Neural progenitor cell (in vitro differentiated cells): Measurements from ENCODE around the gene SMPDL3B.

Experiments used
- EZH2 ChIP-seq: fragments of 200-600 bp; sonication (generic); IDR thresholded peaks from 2 replicates; pipeline ENCODE4 v1.6.1; 2017; ENCODE audit warnings: antibody characterized with exemption, mild to moderate bottlenecking, moderate library complexity
- EZH2phosphoT487 ChIP-seq: fragments of 200-600 bp; sonication (generic); IDR thresholded peaks from 2 replicates; pipeline ENCODE4 v1.6.1; 2017; ENCODE audit warnings: antibody characterized with exemption
- TF ChIP-seq, protein P1 (sequence below): fragments of 200-600 bp; sonication (generic); IDR thresholded peaks from 2 replicates; pipeline ENCODE4 v1.5.1; 2017; ENCODE audit warnings: antibody characterized with exemption, mild to moderate bottlenecking

- TF ChIP-seq, protein P1, sequence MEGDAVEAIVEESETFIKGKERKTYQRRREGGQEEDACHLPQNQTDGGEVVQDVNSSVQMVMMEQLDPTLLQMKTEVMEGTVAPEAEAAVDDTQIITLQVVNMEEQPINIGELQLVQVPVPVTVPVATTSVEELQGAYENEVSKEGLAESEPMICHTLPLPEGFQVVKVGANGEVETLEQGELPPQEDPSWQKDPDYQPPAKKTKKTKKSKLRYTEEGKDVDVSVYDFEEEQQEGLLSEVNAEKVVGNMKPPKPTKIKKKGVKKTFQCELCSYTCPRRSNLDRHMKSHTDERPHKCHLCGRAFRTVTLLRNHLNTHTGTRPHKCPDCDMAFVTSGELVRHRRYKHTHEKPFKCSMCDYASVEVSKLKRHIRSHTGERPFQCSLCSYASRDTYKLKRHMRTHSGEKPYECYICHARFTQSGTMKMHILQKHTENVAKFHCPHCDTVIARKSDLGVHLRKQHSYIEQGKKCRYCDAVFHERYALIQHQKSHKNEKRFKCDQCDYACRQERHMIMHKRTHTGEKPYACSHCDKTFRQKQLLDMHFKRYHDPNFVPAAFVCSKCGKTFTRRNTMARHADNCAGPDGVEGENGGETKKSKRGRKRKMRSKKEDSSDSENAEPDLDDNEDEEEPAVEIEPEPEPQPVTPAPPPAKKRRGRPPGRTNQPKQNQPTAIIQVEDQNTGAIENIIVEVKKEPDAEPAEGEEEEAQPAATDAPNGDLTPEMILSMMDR: no peak
- TF ChIP-seq EZH2: no peak
- no peak for TF ChIP-seq EZH2phosphoT487
Observed at GRCh38 chr1:27949027-27949426, 14.2 kb downstream of the SMPDL3B start.
